ENCODE results near the gene P4HA1.

Gene P4HA1

GRCh38 chr10:73096449-73097304, at the start of gene P4HA1:
P4HA1 (minus strand) TSS chr10:73096866; CDS start chr10:73074883, 21,983 bp downstream.
- Histone ChIP-seq H3K27ac (ENCODE audit: poor library complexity, severe bottlenecking) (peak within 1 kb of the TSS; percentile 78), H3K4me1 (ENCODE audit: insufficient read depth, poor library complexity, severe bottlenecking) (peaks cover 5% of the 10 kb centered on the region), H3K36me3 (ENCODE audit: low read depth) (peaks cover 6% of the 10 kb centered on the region), H3K4me3 (ENCODE audit: severe bottlenecking) (peak within 1 kb of the TSS; percentile 78), H3K9me3 (ENCODE audit: severe bottlenecking) (no peaks in the 10 kb centered on the region), H3K27me3 (ENCODE audit: insufficient read depth, poor library complexity, severe bottlenecking) (no peaks in the 10 kb centered on the region)
- peak; percentile 89 for TF ChIP-seq CTCF (IDR thresholded peaks at IDR 0.05; ENCODE audit: poor library complexity, severe bottlenecking)
- DNase-seq (ENCODE audit: low spot score) (peak; percentile 96), ATAC-seq (ENCODE audit: low read depth) (peak; percentile 88)

DNA sequence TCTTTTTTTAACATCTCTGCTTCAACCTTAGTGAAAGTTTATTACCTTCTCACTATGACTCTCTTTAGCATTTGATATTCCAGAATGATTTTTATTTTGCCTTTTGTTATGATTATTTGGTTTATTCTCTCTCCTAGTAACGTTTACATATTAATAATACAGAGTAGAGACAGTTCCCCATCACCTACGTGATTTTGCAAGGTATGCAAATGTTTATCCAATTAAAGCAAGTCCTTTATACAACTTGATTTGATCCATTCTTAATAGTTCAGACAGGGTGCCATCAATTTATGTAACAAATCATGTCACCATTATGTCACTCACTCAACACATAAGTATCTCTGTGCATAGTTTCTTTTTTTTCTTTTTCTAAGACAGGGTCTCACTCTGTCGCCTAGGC, 44.9 kb upstream of the P4HA1 start:
- no peaks in the 10 kb centered on the region for H3K9me3 ChIP-seq (ENCODE audit: severe bottlenecking)
- H3K27ac ChIP-seq (ENCODE audit: poor library complexity, severe bottlenecking) = no peak overlapping the region
- DNase-seq (ENCODE audit: low spot score) (no peak), ATAC-seq (ENCODE audit: low read depth) (no peak)
- no peaks in the 10 kb centered on the region for H3K4me1 ChIP-seq (ENCODE audit: insufficient read depth, poor library complexity, severe bottlenecking)
- H3K4me3 ChIP-seq (ENCODE audit: severe bottlenecking) = no peak overlapping the region
- H3K36me3 ChIP-seq (ENCODE audit: low read depth) = peaks cover 89% of the 10 kb centered on the region
- TF ChIP-seq CTCF (IDR thresholded peaks at IDR 0.05; ENCODE audit: poor library complexity, severe bottlenecking) = no peak
- no peaks in the 10 kb centered on the region for H3K27me3 ChIP-seq (ENCODE audit: insufficient read depth, poor library complexity, severe bottlenecking)

DNA sequence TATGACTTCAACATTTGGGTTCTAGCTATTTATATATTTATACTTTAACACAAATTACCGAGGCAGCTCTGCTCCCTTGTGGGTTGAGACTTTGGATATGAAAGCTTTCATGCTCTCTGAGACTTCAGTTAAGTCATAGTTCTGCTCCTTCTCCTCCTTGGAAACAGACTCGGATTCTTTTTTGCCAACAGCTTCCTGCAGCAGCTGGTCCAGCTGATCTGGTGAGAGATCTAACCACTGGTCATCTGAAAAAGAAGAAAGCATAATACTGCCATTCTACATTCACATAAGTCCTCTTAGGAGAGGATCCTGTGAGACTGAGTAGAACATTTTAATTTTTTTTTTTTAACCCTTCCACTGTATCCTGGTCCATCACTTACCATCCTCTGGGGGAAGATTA, 42.6 kb upstream of the P4HA1 start:
- ATAC-seq (ENCODE audit: low read depth) (no peak), DNase-seq (ENCODE audit: low spot score) (no peak)
- Histone ChIP-seq H3K27me3 (ENCODE audit: insufficient read depth, poor library complexity, severe bottlenecking) (no peaks in the 10 kb centered on the region), H3K9me3 (ENCODE audit: severe bottlenecking) (peaks cover 4% of the 10 kb centered on the region), H3K36me3 (ENCODE audit: low read depth) (peaks cover 89% of the 10 kb centered on the region), H3K4me3 (ENCODE audit: severe bottlenecking) (no peak overlapping the region), H3K27ac (ENCODE audit: poor library complexity, severe bottlenecking) (no peak overlapping the region), H3K4me1 (ENCODE audit: insufficient read depth, poor library complexity, severe bottlenecking) (no peaks in the 10 kb centered on the region)
- no peak for TF ChIP-seq CTCF (IDR thresholded peaks at IDR 0.05; ENCODE audit: poor library complexity, severe bottlenecking)

DNA sequence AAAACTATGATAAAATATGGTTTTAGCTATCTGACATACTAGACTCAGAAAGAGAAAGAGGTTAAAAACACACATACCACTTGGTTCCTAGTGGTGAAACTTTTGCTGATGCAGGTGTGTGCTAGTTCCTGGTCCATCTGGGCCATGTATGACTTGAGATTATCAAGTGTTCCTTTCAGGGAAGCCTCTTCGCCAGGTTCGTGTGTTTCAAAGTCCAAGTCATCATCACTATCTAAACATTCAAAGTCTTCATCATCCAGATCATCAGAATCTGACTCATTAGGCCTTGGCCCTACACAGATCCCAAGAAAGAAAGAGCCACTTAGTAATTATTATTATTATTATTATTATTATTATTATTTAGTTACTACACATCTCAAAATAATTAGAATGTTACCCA, 40.0 kb upstream of the P4HA1 start:
- Histone ChIP-seq H3K27me3 (ENCODE audit: insufficient read depth, poor library complexity, severe bottlenecking) (no peaks in the 10 kb centered on the region), H3K27ac (ENCODE audit: poor library complexity, severe bottlenecking) (no peak overlapping the region)

More for the DNA sequence above, 40.0 kb upstream of the P4HA1 start:
- ATAC-seq (ENCODE audit: low read depth) (no peak), DNase-seq (ENCODE audit: low spot score) (no peak)
- Histone ChIP-seq H3K4me1 (ENCODE audit: insufficient read depth, poor library complexity, severe bottlenecking) (peaks cover 2% of the 10 kb centered on the region), H3K4me3 (ENCODE audit: severe bottlenecking) (no peak overlapping the region), H3K9me3 (ENCODE audit: severe bottlenecking) (peaks cover 4% of the 10 kb centered on the region), H3K36me3 (ENCODE audit: low read depth) (peaks cover 93% of the 10 kb centered on the region)
- TF ChIP-seq CTCF (IDR thresholded peaks at IDR 0.05; ENCODE audit: poor library complexity, severe bottlenecking) = no peak

Measured in RWPE2 (cell line).